Trophoblast cell (in vitro differentiated cells and primary cell): ENCODE data around the gene C14orf132.

Source experiments
- DNase-seq, 2 donors: peaks; one replicate each; pipeline ENCODE4 v3.0.0-alpha.2; 2016
- H2AFZ ChIP-seq: 2 replicates; pipeline ENCODE4 v1.6.1; 2013; ENCODE audit warnings: low read length, moderate library complexity, mild to moderate bottlenecking; ENCODE audit not compliant: insufficient read depth, poor library complexity
- H2AK5ac ChIP-seq: 2 replicates; pipeline ENCODE4 v1.6.1; 2013; ENCODE audit warnings: mild to moderate bottlenecking, low read length
- H2BK120ac ChIP-seq: 2 replicates; pipeline ENCODE4 v1.6.1; 2013; ENCODE audit warnings: low read length, mild to moderate bottlenecking, moderate library complexity; ENCODE audit not compliant: insufficient read depth, poor library complexity
- H2BK12ac ChIP-seq: 2 replicates; pipeline ENCODE4 v1.6.1; 2013; ENCODE audit warnings: mild to moderate bottlenecking, low read length, moderate library complexity
- H2BK5ac ChIP-seq: 2 replicates; pipeline ENCODE4 v1.6.1; 2013; ENCODE audit warnings: low read length, low read depth, moderate library complexity, mild to moderate bottlenecking; ENCODE audit not compliant: poor library complexity
- H3K14ac ChIP-seq: 2 replicates; pipeline ENCODE4 v1.6.1; 2013; ENCODE audit warnings: mild to moderate bottlenecking, low read length
- H3K18ac ChIP-seq: 2 replicates; pipeline ENCODE4 v1.6.1; 2013; ENCODE audit warnings: mild to moderate bottlenecking, low read length
- H3K23ac ChIP-seq: 2 replicates; pipeline ENCODE4 v1.6.1; 2013; ENCODE audit warnings: low read length
- H3K27ac ChIP-seq: 2 replicates; pipeline ENCODE4 v1.5.1; 2013; ENCODE audit warnings: low read depth, mild to moderate bottlenecking, inconsistent platforms, low read length, moderate library complexity
- H3K27me3 ChIP-seq: 2 replicates; pipeline ENCODE4 v1.6.1; 2013; ENCODE audit warnings: inconsistent platforms, mild to moderate bottlenecking, low read length, moderate library complexity; ENCODE audit not compliant: insufficient read depth
- H3K36me3 ChIP-seq, 2 experiments: 1 replicate in 1 of 2; 2 replicates in 1 of 2; pipeline ENCODE4 v1.6.1; 2013; ENCODE audit warnings: low read length in 2 of 2, mild to moderate bottlenecking in 2 of 2, moderate library complexity in 1 of 2; ENCODE audit not compliant: insufficient read depth in 2 of 2, control insufficient read depth in 1 of 2
- H3K4ac ChIP-seq: 2 replicates; pipeline ENCODE4 v1.6.1; 2013; ENCODE audit warnings: low read depth, mild to moderate bottlenecking, low read length, moderate library complexity
- H3K4me1 ChIP-seq, 2 experiments: 1 replicate in 1 of 2; 2 replicates in 1 of 2; pipeline ENCODE4 v1.6.1; 2013; ENCODE audit warnings: low read length in 2 of 2, mild to moderate bottlenecking in 2 of 2, moderate library complexity in 1 of 2; ENCODE audit not compliant: insufficient read depth in 2 of 2, control insufficient read depth in 1 of 2
- H3K4me2 ChIP-seq: 2 replicates; pipeline ENCODE4 v1.6.1; 2013; ENCODE audit warnings: inconsistent platforms, mild to moderate bottlenecking, low read length, moderate library complexity
- H3K4me3 ChIP-seq: 2 replicates; pipeline ENCODE4 v1.5.1; 2013; ENCODE audit warnings: mild to moderate bottlenecking, low read depth, low read length, inconsistent platforms
- H3K79me1 ChIP-seq: one replicate; pipeline ENCODE4 v1.6.1; 2013; ENCODE audit warnings: low read length
- H3K79me2 ChIP-seq: 2 replicates; pipeline ENCODE4 v1.6.1; 2013; ENCODE audit warnings: low read length, mild to moderate bottlenecking; ENCODE audit not compliant: control insufficient read depth, insufficient read depth, poor library complexity
- H3K9ac ChIP-seq: 2 replicates; pipeline ENCODE4 v1.6.1; 2013; ENCODE audit warnings: mild to moderate bottlenecking, low read length
- H3K9me3 ChIP-seq: 2 replicates; pipeline ENCODE4 v1.6.1; 2013; ENCODE audit warnings: low read depth, mild to moderate bottlenecking, control low read depth, inconsistent platforms, low read length; ENCODE audit not compliant: insufficient read depth
- H4K12ac ChIP-seq: 2 replicates; pipeline ENCODE4 v1.6.1; 2013; ENCODE audit warnings: low read depth, mild to moderate bottlenecking, low read length, moderate library complexity
- H4K8ac ChIP-seq: 2 replicates; pipeline ENCODE4 v1.6.1; 2013; ENCODE audit warnings: low read depth, mild to moderate bottlenecking, low read length, moderate library complexity
- H4K91ac ChIP-seq: one replicate; pipeline ENCODE4 v1.6.1; 2013; ENCODE audit warnings: low read depth, mild to moderate bottlenecking, low read length, moderate library complexity
- WGBS: extraction: QIAGEN DNeasy Blood & Tissue Kit; methylation state at CpG from one replicate; pipeline ENCODE4 v1.1.7; 2013; ENCODE audit warnings: missing lambda C conversion rate; ENCODE audit not compliant: insufficient read length, insufficient coverage; ENCODE audit errors: extremely low coverage; 5-methylcytosine and 5-hydroxymethylcytosine counted together

Gene C14orf132

DNA sequence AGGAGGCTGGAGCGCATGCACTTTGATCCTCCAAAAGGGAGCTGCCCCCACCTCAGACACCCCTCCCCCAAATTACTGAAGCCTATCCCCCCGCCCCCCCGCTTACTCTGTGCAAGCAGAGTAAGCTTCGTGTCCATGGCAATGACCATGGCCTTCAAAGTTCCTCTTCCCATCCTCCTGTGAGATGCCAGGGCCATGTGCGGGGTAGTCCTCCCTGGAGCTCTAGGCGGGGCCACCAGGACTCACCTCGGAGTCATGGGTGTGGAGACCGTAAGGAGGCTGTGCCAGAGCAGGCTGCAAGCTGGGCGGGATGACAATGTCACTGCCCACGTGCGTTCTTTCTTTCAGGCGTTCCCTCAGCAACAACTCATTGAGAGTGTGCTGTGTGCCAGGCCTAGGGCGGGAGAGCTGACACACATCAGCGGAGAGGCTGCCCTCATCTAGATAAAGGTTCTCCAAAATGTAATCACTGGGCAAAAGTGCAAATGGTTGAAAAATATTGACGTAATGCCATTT, 66.8 kb downstream of the C14orf132 start:
- Histone ChIP-seq H2BK12ac (peak overlapping the region; percentile 67), H2AFZ (no peak overlapping the region), H3K23ac (no peak overlapping the region), H4K91ac (peak overlapping the region; percentile 100), H3K27me3 (no peaks in the 10 kb centered on the region), H3K36me3 (no peaks in the 10 kb centered on the region), H2AK5ac (peak overlapping the region; percentile 4), H3K4me3 (no peak overlapping the region), H3K18ac (peak overlapping the region; percentile 4), H3K4ac (peak overlapping the region; percentile 1), H3K27ac (no peak overlapping the region), H2BK5ac (peak overlapping the region; percentile 3), H3K14ac (peak overlapping the region; percentile 10), H3K4me1 (peaks cover 33 to 34% of the 10 kb centered on the region in 2 experiments), H2BK120ac (peak overlapping the region; percentile 60), H3K9me3 (peaks cover 2% of the 10 kb centered on the region), H3K79me2 (peaks cover 11% of the 10 kb centered on the region), H4K8ac (peak overlapping the region; percentile 63), H3K79me1 (peaks cover 51% of the 10 kb centered on the region), H3K9ac (no peak overlapping the region), H4K12ac (no peak overlapping the region), H3K4me2 (no peak overlapping the region)
- DNase-seq: peak; percentile 90 to 91
- WGBS: no CpG with 5 or more reads among the region's 15 CpGs

- Histone ChIP-seq H3K4me3 (no peak overlapping the region), H4K91ac (peak overlapping the region; percentile 29), H4K8ac (no peak overlapping the region), H3K4me2 (no peak overlapping the region), H4K12ac (no peak overlapping the region), H3K4me1 (peaks cover 26 to 28% of the 10 kb centered on the region in 2 experiments), H2BK12ac (peak overlapping the region; percentile 52), H2AK5ac (no peak overlapping the region), H3K27ac (no peak overlapping the region), H2BK5ac (no peak overlapping the region), H3K18ac (no peak overlapping the region), H3K9me3 (peaks cover 2% of the 10 kb centered on the region), H3K27me3 (no peaks in the 10 kb centered on the region), H3K36me3 (no peaks in the 10 kb centered on the region), H2BK120ac (peak overlapping the region; percentile 39), H3K23ac (no peak overlapping the region), H3K4ac (no peak overlapping the region), H3K14ac (no peak overlapping the region), H3K9ac (no peak overlapping the region), H2AFZ (no peak overlapping the region), H3K79me2 (peaks cover 7% of the 10 kb centered on the region), H3K79me1 (peaks cover 42% of the 10 kb centered on the region)
- no CpG with 5 or more reads among the region's 6 CpGs for WGBS
- DNase-seq: no peak
These were observed 67.7 kb downstream of the C14orf132 start for GRCh38 chr14:96106891-96107290.

DNA sequence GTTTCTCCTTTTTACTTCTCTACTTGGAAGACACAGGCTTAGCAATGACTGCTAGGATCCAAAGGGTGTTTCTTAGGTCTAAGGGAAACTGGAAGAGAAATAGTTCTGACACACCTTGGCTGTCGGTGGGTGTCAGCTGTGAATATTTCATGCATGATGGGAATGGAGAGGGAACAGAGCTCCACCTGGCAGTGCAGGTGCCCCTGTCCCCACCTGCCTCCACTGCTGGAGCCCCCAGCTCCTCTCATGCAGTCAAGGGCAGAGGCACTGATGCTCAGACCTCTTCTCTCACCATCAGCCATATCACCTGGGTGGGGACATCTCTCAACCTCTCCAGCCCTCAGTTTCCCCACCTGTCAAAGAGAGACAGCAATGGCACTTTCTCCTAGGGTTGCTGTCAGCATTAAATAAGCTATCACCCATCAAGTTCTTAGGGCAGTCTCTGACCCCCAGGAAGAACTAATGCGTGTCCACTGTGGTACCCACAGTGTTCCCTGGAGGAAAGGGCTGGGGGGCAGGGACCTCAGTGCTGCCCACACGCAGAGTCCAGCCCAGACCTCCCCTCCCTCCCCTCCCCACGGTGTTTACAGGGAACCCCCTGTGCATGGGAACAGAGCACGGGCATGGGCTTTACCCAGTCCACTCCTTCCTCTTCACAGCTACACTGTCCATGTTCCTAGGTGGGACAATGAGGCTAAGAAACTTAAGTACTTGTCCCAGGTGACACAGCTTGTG, 69.1 kb downstream of the C14orf132 start:
- Histone ChIP-seq H2AFZ (no peak overlapping the region), H4K12ac (no peak overlapping the region)
- no CpG with 5 or more reads among the region's 5 CpGs for WGBS

DNA sequence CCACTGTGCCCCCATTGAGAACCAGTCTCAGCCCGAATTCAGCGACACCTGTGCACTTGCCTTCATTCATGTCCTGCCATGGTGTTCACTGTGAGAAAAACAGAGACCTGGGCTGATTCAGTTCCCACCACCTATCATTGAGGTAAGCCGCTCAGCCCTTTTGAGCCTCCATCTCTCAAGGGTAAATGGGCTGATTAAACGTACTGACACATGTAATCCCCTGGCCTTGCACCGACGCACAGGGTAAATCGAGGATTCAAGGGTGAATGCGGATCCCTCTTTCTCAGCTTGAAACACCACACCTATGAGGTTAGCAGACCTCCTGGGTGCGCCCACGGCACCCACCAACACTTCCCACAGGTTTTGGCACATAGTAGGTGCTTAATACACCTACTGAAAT, 69.7 kb downstream of the C14orf132 start:
- Histone ChIP-seq H4K12ac (no peak overlapping the region), H2BK5ac (no peak overlapping the region), H3K79me2 (peaks cover 5% of the 10 kb centered on the region), H4K91ac (peak overlapping the region; percentile 30), H4K8ac (no peak overlapping the region), H3K23ac (no peak overlapping the region), H2BK120ac (peak overlapping the region; percentile 5), H3K4ac (no peak overlapping the region), H2BK12ac (peak overlapping the region; percentile 21), H3K4me3 (no peak overlapping the region), H3K18ac (no peak overlapping the region), H3K79me1 (peaks cover 26% of the 10 kb centered on the region), H3K27ac (no peak overlapping the region), H3K27me3 (no peaks in the 10 kb centered on the region), H3K4me2 (no peak overlapping the region), H2AK5ac (no peak overlapping the region), H3K14ac (no peak overlapping the region), H3K9ac (no peak overlapping the region), H3K9me3 (peaks cover 5% of the 10 kb centered on the region), H3K36me3 (no peaks in the 10 kb centered on the region), H2AFZ (no peak overlapping the region), H3K4me1 (peaks cover 16 to 18% of the 10 kb centered on the region in 2 experiments)
- no CpG with 5 or more reads among the region's 10 CpGs for WGBS
- no peak for DNase-seq

More for the DNA sequence above, 69.1 kb downstream of the C14orf132 start:
- H3K4ac ChIP-seq: no peak overlapping the region
- no peak overlapping the region for H2AK5ac ChIP-seq
- no peak overlapping the region for H3K18ac ChIP-seq
- H2BK120ac ChIP-seq: peak overlapping the region; percentile 12
- no peak overlapping the region for H3K9ac ChIP-seq
- no peak overlapping the region for H4K91ac ChIP-seq
- H4K8ac ChIP-seq: no peak overlapping the region
- no peaks in the 10 kb centered on the region for H3K27me3 ChIP-seq
- H3K4me3 ChIP-seq: no peak overlapping the region
- H3K4me2 ChIP-seq: no peak overlapping the region
- DNase-seq: no peak
- peaks cover 5% of the 10 kb centered on the region for H3K79me2 ChIP-seq
- peak overlapping the region; percentile 21 for H2BK12ac ChIP-seq
- H3K36me3 ChIP-seq: no peaks in the 10 kb centered on the region
- peaks cover 33% of the 10 kb centered on the region for H3K79me1 ChIP-seq
- H3K9me3 ChIP-seq: peaks cover 5% of the 10 kb centered on the region
- peaks cover 16 to 20% of the 10 kb centered on the region in 2 experiments for H3K4me1 ChIP-seq
- peak overlapping the region; percentile 18 for H3K14ac ChIP-seq
- H3K23ac ChIP-seq: no peak overlapping the region
- no peak overlapping the region for H2BK5ac ChIP-seq
- no peak overlapping the region for H3K27ac ChIP-seq
